Stimulated activated CD4-positive, alpha-beta T cell treated with anti-CD3 and anti-CD28 coated beads, Interleukin-1b, Interleukin-23, amount 100 ng/mL, for 48 hours (primary cell): ENCODE measurements around the gene SLC24A4.

Experiments
- DNase-seq: peaks from one replicate; pipeline ENCODE4 v3.0.0-alpha.2; 2020

Gene SLC24A4

DNA sequence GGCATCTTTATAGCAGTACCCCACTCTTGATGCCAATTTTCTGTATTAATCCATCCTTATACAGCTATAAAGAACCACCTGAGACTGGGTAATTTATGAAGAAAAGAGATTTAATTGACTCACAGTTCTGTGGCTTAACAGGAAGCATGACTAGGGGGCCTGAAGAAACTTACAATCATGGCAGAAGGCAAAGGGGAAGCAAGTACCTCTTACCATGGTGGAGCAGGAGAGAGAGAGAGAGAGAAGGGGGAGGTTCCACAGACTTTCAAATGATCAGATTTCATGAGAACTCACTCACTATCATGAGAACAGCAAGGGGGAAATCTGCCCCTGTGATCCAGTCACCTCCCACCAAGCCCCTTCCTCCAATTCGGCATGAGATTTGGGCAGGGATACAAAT is 84.4 kb downstream of the SLC24A4 start:
- no peak for DNase-seq

- DNase-seq: no peak
Measured at GRCh38 chr14:92409043-92409442, 86.1 kb downstream of the SLC24A4 start.

GRCh38 chr14:92411135-92411534 is 88.2 kb downstream of the SLC24A4 start:
- no peak for DNase-seq

GRCh38 chr14:92411941-92412340 is 89.0 kb downstream of the SLC24A4 start:
- DNase-seq: no peak

- DNase-seq: no peak
Measured at GRCh38 chr14:92412912-92413311, 89.9 kb downstream of the SLC24A4 start.

DNA sequence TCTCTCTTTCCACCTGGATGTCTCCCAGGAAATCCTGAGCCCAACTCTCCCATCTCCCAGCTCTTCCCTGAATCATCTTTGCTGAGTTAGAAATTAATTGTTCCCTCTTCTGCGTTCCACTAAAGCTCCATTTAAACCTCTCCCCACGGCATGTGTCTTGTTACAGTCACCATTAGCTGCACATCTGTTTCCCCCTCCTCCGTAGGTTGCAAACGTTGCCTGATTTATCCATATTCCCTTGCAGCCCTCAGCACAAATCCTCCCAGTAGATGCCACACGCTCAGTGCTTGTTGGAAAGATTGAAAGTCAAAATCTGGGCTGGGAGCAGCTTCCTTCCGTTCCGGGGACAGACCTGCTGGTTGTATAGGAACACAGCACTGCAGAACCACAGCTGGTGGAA is 90.4 kb downstream of the SLC24A4 start:
- DNase-seq: no peak

- no peak for DNase-seq
Measured at GRCh38 chr14:92414690-92415445, 91.9 kb downstream of the SLC24A4 start.

GRCh38 chr14:92415969-92416368 is 93.0 kb downstream of the SLC24A4 start:
- no peak for DNase-seq

- DNase-seq: no peak
Measured at GRCh38 chr14:92416544-92416943, 93.6 kb downstream of the SLC24A4 start.

DNA sequence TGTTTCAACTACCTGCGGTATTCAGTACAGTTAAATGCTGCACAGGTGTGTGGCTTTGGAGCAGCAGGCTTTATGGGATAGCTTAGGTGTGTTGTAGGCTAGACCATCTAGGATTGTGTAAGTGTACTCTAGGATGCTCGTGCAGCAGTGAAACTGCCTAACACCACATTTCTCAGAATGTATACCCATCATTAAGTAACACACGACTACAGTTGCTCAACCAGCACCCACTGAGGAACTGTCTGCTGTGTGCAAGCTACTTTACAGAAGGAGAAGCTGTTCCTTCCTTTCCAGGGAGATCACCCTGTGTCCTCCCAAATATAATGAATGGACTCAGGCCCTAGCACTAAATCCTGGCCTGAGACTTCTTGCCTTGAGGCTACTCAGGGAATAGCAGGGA is 94.8 kb downstream of the SLC24A4 start:
- DNase-seq: no peak

DNA sequence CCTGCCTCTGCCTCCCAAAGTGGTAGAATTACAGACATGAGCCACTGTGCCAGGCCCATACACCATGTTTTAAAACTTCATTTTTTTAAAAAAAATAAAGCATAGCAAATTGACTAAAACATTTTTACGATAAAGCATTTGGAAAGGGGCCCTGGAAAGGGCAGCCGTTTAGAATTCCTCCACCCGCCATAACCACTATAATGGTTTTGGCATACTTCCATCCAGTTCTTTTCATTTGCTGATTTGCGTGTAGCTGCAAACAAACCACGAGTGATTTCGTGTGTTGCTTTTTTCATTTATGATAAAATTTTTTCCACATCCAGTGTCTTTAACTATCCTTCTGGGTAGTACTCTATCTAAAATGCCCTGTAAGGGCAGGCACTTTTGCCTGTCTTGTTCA is 98.8 kb downstream of the SLC24A4 start:
- DNase-seq: no peak

DNA sequence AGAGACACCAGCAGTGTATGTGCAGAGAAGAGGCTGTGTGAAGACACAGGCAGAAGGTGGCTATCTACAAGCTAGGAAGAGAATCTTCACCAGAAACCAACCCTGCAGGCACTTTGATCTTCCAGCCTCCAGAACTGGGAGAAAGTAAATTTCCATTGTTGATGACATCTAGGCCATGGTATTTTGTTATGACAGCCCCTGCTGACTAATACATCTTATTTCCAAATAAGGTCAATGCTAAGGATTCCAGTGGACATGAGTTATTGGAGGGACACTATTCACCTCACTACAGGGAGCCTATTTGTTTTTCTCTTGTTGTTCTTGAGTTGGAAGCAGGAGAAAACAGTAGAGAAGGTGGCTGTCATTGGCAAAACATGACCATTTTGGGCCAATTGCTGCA is 102.1 kb downstream of the SLC24A4 start:
- no peak for DNase-seq

GRCh38 chr14:92426237-92426636 is 103.3 kb downstream of the SLC24A4 start:
- DNase-seq: no peak

GRCh38 chr14:92427096-92427495 is 104.1 kb downstream of the SLC24A4 start:
- no peak for DNase-seq

- no peak for DNase-seq
Measured at GRCh38 chr14:92430686-92431085, 107.7 kb downstream of the SLC24A4 start.

DNA sequence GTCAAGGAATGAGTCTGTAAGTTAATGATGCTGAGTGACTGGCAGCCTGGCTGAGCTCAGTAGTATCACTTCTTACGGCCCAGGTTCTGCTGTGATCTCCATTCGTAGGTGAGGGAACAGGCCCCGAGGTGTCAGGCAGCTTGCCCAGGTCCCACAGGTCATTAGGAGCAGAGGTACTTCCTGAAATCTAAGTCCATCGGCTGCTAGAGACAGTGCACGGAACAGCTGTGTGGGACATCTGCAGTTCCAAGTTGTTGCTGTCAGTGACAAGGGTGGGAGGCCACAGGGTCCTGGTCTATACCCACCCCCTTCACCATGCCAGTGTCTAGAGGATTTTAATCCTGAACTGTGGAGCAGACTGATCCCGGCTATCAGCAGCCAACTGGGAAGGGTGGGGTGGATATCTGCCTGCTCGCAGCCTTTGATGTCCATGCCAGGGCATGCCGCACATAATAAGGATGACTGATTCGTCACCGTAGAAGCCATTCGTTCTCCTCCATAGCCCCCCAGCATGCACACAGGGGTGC is 108.3 kb downstream of the SLC24A4 start:
- no peak for DNase-seq

- DNase-seq: no peak
Measured at GRCh38 chr14:92433407-92433806, 110.4 kb downstream of the SLC24A4 start.

- DNase-seq: no peak
Measured at GRCh38 chr14:92435154-92435553, 112.2 kb downstream of the SLC24A4 start.

DNA sequence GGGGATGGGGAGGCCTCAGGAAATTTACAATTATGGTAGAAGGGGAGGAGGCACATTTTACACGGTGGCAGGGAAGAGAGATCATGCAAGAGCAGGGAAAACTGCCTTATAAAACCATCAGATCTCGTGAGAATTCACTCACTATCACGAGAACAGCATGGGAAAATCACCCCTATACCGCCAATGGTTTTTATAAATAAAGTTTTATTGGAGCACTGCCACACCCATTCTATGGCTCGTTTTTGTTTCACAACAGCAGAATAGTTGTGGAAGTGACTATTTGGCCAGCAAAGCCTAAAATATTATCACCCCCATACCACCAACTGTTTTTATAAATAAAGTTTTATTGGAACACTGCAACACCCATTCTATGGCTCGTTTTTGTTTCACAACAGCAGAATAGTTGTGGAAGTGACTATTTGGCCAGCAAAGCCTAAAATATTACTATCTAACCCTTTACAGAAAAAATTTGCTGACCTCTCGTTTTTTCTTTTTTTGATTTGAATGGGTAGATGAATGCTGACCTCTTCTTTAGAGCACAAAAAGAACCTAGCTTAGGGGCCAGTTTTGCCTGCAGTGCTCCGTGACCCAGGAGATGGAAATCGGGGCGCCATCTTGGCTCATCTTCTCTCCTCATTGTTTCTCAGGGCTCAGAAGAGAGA is 113.3 kb downstream of the SLC24A4 start:
- DNase-seq: no peak

- DNase-seq: no peak
Measured at GRCh38 chr14:92437309-92437708, 114.3 kb downstream of the SLC24A4 start.

- DNase-seq: no peak
Measured at GRCh38 chr14:92437729-92438285, 114.8 kb downstream of the SLC24A4 start.

DNA sequence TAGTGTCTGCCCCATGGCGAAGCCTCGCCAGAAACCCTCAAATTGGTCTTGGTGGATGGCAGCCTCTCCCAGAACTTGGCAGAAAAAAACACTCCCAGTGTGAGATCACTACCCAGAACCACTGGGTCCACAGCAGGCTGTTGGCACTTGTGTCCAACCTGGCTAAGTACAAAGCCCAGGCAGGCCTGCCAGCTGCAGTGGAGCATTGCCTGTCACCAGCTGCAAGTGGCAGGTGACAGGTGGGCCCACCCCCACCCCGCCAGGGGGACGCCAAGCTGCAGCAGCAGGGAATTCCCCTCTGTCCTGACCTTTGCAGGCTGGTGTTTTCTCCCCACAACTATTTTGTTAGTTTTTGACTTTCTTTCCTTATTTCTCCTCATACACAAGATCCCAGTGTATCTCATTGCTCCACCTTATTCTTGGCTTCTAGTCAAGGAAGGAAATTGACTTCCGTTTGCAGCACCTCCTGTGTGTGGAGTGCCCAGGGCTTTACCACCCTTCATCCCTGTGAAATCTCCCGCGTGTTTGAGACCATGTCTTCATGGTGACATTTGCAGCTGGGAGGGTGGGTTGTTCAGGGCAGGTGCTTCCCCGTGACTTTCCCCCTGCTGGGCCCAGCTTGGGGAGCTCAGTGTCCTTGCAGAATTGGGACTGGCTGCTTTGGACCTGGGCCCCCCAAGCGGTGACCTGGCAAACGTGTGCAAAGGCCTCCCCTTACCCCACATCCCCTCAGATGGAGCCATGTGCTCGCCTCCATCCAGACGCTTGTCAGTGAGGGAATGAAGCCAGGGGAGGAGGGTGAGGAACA is 116.8 kb downstream of the SLC24A4 start:
- DNase-seq: no peak

DNA sequence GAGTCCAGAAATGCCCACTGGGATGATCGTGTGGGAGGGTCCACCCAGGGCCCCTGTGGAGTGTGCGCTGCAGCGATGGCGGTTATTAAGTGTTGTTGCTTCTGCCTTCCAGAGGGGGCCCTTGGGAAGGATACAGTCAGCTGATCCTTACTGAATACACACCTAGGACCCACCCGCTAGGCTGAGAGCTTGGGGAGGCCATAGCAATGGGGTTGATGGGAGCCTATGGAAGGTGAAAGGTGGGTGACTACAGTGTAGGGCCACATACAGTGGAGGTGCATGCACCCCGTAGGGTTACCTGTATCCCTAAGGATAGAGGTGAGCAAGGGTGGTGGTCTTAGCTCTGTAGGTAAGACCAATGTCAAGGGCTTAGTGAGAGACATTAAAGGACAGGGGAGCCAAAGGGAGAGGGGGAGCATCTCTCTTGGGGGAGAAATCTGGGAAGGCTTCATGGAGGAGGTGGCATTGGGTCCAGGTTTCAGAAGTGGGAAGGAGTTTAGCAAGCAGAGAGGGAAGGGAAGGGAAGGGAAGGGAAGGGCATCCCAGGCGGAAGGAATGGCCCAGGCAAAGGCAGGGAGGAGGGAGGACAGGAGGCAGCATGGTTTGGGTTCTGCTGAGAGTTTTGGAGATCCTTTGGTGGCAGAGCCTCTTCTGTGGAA is 117.5 kb downstream of the SLC24A4 start:
- no peak for DNase-seq
